NAMALWA (cell line): ENCODE measurements around the gene GMEB2.
"Not testable (repeated sequence)": the region's sequence is repeated elsewhere in the genome, so short reads cannot be mapped to it uniquely, and the experiment has no call there.

ENCODE experiments used
- DNase-seq: peaks from one replicate; pipeline ENCODE4 v3.0.0-alpha.2; 2015; ENCODE audit warnings: low spot score

Gene GMEB2

DNA sequence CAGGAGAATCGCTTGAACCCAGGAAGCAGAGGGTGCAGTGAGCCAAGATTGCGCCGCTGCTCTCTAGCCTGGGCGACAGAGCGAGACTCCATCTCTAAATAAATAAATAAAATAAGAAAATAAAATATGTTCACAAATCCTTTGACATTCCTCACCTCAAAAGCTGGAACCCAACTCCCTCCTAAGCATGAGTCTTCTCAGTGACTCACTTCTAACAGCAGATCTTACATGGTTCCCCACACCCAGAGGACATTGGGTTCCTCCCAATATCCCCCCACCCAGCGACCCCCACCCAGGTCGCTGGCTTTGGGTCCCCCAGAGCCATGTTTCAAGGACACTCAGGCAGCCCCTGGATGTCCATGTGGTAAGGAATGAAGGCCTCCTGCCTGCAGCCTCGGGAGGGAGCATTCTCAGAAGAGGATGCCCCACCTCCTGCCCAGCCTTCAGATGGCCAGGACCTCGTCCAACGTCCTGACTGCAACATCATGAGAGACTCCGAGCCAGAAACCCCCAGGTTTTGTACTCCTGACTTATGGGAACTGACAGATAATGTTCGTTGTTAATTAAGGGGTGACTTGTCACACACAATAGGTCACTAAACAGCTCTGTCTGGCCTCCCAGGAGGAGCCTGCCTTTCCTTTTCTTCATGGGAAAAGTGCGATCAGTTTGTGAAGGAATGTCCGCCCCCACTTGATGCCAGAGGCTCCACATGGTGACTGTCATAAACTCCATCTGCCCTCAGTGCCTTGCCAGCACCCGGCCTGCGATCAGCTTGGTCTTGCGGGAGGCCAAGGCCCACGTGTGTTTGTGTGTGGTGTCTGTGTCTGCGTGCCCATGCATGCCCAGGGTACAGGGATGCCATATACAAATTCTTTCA, 10.1 kb upstream of the GMEB2 start:
- DNase-seq: no peak

DNA sequence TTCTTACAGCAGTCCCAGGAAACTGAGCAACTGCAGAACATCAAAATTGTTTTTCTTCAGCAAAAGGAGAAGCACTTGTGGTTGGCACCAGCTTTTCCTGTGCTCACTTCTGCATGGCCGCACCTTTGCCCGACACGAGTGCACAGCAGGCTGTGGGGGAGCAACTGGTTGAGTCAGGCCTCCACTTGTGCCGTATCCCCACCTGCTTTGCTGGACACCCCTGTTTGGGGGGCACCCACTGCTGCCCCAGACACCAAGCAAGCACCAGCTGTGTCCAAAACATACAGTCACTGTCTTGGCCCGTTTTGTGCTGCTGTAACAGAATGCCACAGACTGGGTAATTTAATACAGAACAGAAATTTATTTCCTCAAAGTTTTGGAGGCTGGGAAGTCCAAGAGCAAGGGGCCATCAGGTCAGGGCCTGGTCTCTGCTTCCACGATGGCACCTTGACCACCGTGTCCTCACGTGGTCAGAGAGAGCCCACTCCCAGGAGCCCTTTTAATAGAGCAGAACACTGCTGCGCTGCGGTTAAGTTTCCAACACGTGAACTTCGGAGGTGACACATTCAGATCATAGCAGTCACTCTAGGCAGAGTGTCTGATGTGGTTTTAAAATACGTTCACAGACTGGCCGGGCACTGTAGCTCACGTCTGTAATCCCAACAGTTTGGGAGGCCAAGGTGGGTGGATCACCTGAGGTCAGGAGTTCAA, 8.7 kb upstream of the GMEB2 start:
- DNase-seq: peak; percentile 44

DNA sequence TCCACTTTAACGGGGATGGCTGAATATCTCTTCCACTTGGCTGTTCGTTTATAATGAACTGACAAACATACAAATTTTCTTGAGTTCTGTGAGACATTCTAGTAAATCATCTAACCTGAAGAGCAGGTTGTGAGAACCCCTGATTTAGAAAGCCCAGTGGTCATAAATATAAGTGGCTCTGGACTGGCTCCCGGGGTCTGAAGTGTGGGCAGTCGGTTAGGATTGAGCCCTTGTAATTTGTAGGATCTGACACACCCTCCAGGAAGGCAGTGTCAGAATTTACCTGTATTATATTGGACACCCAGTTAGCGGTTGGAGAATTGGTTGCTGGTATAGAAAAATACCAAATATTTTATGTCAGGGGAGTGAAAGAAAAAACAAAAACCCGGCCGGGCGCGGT, 6.8 kb upstream of the GMEB2 start:
- no peak for DNase-seq

DNA sequence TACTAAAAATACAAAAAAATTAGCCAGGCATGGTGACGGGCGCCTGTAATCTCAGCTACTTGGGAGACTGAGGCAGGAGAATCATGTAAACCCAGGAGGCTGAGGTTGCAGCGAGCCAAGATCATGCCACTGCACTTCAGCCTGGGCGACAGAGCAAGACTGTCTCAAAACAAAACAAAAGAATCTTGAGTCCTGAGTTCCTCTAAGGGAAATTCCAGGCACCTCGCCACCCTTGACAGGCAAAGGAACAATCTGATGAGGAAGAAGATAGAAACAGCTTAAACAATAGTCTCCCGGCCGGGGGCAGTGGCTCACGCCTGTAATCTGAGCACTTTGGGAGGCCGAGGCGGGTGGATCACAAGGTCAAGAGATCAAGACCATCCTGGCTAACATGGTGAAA, 4.5 kb upstream of the GMEB2 start:
- DNase-seq: not testable (repeated sequence)

DNA sequence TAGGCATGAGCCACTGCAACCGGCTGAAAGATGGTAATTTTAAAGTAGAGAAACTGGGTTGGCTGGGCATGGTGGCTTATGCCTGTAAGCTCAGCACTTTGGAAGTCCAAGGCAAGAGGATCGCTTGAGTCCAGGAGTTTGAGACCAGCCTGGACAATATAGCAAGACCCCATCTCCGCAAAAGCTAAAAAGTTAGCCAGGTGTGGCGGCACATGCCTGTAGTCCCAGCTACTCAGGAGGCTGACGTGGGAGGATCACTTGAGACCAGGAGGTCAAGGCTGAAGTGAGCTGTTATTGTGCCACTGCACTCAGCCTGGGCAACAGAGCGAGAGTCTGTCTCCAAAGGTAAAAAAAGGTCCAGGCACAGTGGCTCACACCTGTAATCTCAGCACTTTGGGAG, 4.1 kb upstream of the GMEB2 start:
- DNase-seq: not testable (repeated sequence)

DNA sequence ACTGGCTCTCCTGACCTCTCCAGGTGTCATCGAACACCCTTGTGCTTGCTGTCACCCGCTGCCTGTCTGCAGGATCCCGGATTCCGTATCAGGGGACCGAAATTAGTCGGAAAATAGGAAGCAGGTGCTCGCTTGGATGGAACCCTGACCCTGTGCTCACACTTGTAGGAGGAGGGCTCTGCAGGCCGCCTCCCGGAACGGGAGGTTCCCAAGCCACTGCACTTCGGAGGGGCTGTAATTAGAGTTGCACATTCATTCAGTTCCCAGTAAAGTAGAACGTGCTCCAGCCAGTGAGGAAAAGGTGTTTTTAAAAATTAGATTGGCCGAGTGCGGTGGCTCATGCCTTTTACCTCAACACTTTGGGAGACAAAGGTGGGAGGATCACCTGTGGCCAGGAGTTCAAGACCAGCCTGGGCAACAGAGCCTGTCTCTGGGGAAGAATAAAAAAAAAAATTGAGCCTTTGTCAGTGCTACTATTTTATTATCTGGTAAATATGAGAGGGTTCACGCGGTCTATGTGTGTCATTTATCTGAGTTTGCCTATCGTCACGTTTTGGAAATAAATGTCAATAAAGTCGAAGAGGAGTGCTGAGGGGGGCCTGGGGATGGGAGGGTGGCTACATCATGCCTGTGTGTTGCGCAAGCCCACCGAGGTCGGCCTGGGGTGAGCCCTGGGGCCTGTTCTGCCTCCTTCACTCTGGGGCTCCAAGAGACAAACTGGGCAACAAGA, 1.5 kb upstream of the GMEB2 start:
- peak; percentile 54 for DNase-seq

DNA sequence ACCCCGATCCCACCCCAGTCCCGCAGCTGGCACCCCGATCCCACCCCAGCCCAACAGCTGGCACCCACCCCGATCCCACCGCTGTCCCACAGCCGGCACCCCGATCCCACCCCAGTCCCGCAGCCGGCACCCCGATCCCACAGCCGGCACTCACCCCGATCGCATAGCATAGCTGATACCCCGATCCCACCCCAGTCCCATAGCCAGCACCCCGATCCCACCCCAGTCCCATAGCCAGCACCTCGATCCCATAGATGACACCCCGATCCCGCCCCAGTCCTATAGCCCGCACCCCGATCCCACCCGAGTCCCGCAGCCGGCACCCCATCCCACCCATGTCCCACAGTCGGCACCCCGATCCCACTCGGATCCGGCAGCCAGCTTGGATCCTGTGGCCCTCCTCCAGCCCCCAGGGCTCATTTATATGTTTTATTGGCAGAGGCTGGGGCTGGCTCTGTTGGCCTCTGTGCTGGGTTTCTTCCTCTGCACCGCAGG, 897 bp upstream of the GMEB2 start:
- no peak for DNase-seq

DNA sequence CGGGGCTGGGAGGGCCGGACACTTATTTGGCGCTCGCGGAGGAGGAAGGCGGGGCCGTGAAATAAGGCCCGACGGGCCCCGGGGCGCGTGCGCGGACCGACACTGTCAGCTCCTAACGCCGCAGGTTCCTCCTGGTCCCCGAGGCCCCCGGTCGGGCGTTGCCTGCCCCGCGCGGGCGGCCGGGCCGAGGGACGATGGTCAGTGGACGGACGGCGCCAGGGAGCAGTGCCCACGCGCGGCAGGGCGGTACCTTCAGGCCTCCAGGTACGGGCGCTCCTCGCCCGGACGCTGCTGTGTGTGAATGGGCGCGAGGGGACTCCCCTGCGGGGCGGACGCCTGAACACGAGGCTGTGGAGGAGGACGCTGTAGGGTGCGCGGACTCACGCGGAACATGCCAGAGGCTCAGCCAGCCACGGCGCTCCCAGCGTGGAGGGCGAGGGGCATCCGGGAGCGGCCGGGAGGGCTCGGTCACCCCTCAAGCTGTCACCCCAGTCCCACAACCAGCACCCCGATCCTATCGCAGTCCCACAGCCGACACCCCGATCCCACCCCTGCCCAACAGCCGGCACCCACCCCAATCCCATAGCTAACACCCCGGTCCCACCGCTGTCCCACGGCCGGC, 339 bp upstream of the GMEB2 start:
- DNase-seq: peak; percentile 94

DNA sequence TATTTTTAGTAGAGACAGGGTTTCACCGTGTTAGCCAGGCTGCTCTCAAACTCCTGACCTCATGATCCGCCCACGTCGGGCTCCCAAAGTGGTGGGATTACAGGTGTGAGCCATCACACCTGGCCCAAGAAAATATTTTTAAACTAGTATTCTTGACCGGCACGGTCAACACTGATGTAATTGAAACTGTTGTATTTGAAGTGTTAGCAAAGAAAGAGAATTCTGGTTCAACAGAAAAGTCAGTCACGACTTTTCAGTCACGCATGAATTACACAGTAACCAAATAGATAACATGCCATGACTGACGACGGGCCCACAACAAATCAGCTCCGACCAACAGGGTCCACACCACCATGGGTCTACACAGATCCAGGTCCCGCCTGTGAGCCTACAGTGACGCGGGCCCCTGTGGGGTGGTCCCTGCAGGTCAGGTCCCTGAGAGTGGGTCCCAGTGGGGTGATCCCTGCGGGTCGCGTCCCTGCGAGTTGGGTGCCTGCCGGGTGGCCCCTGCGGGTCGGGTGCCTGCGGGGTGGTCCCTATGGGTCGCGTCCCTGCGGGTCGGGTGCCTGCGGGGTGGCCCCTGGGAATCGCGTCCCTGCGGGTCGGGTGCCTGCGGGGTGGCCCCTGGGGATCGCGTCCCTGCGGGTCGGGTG, 1.0 kb downstream of the GMEB2 start:
- DNase-seq: peak; percentile 74

DNA sequence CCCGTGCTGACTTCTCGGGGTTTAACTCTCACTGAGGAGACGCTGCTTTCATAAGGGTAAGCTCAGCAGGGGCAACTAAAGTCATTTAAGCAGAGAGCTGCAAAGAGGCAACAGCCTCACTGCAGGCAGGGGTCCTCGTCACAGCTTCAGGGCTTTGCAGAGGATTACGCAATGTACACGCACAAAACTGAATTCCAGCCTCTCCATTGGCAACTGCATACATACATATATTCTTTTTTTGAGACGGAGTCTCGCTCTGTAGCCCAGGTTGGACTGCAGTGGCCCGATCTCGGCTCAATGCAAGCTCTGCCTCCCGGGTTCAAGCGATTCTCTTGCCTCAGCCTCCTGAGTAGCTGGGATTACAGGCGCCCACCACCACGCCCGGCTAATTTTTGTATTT, 2.4 kb downstream of the GMEB2 start:
- DNase-seq: no peak

DNA sequence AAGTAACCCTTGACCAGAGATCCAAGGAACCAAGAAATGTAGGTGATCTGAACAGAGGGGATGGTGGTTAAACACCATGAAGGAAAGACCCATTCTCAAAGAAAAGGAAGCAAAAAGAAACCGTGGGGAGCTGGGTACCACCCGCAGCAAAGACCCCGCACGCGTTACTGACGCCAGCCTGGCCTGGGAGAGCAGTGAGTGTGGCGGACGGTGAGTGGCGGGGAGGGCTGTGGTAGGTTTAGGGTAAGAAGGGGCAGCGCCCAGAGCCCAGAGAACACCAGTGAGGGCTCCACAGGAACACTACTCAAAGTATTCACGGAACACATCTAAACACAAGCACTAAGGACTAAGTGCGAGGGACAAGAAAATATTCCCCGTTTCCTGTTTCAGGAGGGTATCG, 4.2 kb downstream of the GMEB2 start:
- DNase-seq: no peak

DNA sequence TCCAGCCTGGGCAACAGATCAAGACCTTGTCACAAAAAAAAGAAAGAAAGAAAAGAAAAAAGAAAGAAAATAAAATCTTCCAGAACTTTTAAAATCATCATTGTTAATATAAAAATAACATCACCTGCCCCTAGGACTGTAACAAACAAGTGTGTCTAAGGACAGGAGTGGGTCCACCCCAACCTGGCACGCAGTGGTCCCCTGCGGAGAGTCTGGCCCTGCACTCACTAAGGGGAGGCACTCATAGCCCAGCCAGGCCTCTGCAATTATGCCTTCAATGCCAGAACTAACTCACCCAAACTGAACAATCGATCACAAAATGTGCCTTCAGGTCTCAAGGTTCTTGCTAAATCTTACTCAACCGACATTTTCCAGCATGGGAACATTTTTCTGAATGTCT, 4.8 kb downstream of the GMEB2 start:
- no peak for DNase-seq

DNA sequence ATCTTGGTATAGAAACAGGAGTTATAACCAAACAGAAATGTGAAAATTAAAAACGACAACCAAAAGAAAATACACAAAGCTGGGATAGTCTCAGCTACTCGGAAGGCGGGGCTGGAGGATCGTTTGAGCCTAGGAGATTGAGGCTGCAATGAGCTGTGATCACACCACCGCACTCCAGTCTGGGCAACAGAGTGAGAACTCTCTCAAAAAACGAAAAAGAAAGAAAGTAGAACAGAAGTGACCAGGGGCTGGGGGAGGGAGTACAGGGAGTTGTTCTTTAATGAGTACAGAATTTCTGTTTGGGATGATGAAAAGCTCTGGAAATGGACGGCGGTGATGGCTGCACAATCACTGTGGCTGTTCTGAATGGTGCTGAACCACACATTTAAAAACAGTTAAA, 5.9 kb downstream of the GMEB2 start:
- no peak for DNase-seq

DNA sequence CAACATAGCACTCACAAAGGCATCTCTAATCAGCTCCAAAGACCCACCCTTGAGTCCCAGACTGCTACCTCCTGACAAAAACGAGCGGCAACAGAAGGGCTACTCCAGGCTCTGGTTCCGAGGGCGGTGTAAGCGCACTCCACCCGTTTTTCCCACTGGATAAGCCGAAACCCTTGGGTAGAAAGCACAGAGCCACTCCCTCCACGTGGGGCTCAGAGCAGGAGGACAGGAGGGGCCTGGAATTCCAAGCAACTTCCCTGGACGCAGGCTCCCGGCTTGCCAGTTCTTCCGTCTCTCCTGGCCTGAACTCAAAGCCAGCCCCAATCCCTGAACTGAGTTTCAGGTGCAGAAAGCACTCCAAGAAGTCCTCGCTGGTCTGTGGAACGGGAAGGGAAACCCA, 7.4 kb downstream of the GMEB2 start:
- DNase-seq: no peak

DNA sequence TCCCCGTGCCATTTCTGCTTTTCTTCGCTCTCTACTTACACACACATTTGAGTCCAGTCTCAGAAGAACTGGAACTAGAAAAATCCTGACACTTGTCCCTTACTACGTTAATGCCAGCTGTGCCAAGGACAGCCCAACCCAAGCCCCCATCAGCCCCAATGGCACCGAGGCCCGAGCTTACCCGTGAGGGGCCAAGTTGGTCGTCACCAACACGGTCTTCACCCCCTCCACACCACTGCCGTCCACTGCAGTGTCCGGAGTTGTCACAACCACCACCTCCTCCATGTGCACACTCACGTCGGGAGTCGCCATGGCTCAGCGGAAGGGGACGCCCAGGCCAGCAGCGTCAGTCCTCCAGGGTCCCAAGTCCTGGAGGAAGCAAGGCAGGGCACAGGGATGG, 7.8 kb downstream of the GMEB2 start:
- DNase-seq: no peak

DNA sequence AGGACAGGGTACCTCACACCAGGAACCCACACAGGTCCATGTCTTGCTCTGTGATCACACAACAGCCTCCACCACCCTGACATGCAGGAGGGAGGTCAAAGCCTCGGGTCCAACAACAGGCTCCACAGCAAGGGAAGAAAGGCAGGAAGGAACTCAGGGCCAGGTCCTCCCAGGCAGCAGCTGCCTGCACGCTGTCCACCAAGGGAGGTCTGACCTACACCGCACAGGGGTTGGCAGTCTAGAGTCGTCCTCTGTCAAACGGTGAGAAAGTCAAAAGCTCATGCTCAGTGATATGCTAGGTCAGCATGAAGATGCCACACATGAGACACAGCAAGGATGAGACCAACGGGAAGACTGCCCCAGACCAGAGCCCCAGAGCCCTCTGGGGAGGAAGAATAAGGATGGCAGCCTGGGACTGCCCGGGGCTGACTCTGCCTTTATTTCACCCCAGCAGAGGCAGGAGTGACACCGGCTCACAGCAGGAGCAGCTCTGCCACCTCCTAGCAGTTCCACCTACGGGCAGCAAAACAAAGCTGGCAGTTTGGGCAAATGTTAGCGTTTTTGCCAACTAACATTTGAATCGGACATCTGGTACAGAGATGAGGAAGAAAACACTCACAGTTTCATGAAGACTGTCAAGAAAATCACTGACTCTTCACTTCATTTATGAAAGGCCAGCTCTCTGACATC, 8.5 kb downstream of the GMEB2 start:
- no peak for DNase-seq

DNA sequence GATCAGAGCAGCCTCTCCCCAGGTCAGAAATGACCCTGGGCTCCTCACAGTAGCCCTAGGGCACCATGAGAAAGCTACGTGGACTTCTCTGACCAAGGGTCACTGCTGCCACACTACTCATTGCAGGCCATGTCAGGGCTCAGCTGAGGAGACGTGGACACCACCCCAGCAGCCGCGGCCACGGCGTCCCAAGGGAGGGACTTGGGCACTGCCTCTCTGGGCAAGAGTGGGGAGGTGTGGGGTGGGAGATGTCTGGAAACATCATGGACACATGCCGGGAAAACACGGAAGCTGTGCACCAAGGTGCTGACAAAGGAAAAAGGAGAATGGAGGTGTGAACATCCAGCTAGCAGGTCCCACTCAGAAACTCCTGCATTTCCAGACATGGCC, 9.0 kb downstream of the GMEB2 start:
- DNase-seq: no peak

DNA sequence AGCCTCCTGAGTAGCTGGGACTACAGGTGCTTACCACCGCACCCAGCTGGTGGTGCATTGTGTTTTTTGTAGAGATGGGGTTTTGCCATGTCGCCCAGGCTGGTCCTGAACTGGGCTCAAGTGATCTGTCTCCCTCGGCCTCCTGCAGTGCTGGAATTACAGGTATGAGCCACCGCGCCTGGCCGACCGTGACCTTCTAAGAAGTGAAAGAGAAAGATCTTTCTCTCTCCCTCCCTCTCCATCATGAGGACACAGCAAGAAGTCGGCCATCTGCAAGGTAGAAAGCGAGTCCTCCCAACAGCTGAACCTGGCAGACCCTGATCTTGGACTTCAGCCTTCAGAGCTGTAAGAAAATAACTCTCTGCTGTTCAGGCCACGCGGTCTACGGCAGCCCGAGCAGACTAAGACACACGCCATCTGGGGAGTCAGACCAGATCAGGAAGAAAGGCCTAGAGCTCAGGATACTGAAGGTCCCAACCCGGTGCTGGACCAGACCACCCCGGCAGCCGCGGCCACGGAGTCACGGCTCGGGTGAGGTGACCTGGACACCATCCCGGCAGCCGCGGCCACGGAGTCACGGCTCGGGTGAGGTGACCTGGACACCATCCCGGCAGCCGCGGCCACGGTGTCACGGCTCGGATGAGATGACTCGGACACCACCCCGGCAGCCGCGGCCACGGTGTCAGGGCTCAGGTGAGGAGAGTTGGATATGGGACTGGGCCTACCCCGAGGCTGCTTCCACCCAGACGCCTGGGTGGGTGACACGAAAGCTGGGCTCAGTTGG, 9.6 kb downstream of the GMEB2 start:
- no peak for DNase-seq

DNA sequence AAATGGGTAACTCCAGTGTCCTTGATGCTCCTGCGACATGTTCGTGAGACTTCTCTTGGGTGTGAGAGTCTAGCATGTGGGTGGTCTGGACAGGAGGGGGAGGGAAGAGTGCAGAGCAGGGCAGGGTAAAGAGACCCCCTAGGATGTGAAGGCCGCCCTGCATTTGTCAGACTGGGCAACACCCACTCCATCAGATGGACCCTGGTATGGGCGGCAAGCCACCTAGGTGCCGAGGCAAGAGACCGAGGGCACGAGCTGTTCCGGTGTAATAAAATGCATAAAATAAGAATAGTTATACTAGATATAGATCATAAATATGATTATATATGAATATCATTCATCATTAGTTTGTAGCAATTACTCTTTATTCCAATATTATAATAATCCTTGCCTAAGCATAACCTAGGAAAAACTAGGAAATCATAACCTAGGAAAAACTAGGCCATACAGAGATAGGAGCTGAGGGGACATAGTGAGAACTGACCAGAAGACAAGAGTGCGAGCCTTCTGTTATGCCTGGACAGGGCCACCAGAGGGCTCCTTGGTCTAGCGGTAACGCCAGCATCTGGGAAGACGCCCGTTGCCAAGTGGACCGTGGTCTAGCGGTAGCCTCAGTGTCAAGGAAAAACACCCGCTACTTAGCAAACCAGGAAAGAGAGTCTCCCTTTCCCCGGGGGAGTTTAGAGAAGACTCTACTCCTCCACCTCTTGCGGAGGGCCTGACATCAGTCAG, 12.9 kb downstream of the GMEB2 start:
- not testable (repeated sequence) for DNase-seq
